ENCODE data around the gene ACADVL.
A peak's percentile ranks its signal among the peaks of the same experiment; 100 is the strongest.

DNA sequence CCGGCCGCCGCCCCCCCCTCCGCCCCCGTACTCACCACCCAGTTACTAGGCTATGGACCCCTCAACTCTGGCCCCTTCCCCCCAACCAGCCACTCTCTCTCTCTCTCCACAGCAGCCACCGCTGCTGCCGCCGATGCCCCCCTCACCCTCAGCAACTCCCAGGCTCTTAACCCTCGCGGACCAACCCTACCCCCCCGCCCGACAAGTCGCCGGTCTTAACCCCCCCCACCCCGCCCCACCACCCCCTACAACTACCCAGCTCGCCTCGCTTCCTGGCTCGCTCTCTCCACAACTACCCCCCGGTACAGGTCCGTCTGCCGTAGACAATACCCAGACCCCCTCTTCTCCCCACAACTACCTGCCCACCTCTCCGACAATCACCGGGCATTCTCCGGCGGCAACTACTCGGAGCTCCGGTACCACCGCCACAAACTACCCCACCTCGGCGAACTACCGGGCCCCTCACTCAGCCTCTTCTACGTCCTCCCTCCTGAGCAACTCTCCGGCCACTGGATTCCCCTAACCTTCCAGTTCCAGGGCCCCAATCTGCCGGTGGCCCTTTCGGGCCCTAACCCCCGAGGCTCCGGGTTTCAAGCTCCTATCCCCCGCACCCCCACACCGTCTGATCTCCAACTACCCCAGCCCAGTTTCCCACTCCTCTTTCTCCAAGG, 18.8 kb downstream of the ACADVL start:
- peak in 1 of 2 donors; percentile 2 for TF ChIP-seq POLR2A (IDR thresholded peaks at IDR 0.05)
- TF ChIP-seq, protein P1, sequence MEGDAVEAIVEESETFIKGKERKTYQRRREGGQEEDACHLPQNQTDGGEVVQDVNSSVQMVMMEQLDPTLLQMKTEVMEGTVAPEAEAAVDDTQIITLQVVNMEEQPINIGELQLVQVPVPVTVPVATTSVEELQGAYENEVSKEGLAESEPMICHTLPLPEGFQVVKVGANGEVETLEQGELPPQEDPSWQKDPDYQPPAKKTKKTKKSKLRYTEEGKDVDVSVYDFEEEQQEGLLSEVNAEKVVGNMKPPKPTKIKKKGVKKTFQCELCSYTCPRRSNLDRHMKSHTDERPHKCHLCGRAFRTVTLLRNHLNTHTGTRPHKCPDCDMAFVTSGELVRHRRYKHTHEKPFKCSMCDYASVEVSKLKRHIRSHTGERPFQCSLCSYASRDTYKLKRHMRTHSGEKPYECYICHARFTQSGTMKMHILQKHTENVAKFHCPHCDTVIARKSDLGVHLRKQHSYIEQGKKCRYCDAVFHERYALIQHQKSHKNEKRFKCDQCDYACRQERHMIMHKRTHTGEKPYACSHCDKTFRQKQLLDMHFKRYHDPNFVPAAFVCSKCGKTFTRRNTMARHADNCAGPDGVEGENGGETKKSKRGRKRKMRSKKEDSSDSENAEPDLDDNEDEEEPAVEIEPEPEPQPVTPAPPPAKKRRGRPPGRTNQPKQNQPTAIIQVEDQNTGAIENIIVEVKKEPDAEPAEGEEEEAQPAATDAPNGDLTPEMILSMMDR (IDR thresholded peaks at IDR 0.05): no peak
